ENCODE data around the gene SIRT7. TPM values are rescaled to one million over a fixed set of nuclear protein-coding genes. Genes with fewer than 3 reads are reported as not detected.

SIRT7 gene
- total RNA-seq, 3 donors from 2014 or later (not counting 1 experiment from before 2014, with no cell fraction given): 75.8 to 102 (median 94.9) TPM

DNA sequence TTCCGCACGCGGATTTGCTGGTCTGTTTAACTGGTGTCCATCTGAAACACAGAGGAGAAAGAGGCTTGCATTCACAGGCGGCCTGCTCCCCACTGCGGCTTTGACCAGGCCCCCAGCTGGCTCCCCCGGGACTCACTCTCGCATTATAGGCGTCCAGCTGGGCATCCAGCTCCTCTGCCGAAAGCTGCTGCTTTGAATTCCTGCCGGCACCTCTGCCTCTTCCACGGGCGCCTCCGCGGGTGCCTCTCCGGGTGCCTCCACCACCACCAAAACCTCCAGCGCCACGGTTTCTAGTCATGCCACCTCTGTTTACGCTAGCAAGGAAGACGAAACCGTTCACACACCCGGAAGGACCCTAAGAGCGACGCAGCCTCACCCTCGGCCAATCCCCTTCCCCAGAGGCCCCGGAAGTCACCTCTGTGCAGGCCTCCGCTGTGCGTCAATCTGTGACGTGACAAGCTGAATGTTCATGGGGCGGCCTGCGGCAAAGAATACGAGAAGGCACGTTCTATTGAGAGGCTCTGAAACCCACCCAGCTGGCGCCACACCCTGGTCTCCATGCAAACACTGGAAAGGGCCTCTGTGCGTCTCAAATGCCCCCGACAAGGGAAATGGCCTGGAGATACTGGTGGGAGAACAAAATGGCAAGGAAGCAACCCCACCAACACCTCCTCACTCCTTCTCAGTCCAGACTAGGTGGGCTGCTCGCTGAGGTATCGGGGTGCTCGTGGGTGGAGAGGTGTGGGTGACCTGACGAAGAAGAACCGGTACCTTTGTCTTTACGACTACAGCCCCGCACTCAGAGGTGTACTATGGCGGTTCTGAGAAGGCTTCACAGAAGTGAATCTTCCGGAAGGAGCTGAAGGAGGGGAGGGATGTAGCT, 29.6 kb downstream of the SIRT7 start:
- Mint-ChIP-seq H3K4me1 (peaks cover 10 to 25% of the 10 kb centered on the region in 2 donors), H3K9me3 (no peaks in the 10 kb centered on the region), H3K36me3 (no peaks in the 10 kb centered on the region), H3K27ac (peak overlapping the region in 1 of 2 donors; percentile 48), H3K4me3 (peak overlapping the region; percentile 61), H3K27me3 (ENCODE audit: low read depth in 2 of 2) (no peaks in the 10 kb centered on the region)
- no peak for DNase-seq
- no peaks in the 10 kb centered on the region for H3K27me3 ChIP-seq (ENCODE audit: control insufficient read depth, insufficient read depth, low read length)
- ATAC-seq: no peak
- H3K27ac ChIP-seq (ENCODE audit: low read length): no peak overlapping the region
- no peaks in the 10 kb centered on the region for H3K9me3 ChIP-seq (ENCODE audit: control insufficient read depth, insufficient read depth, low read length)
- 97% methylated on average over 44 of the region's 44 CpGs for whole genome bisulfite sequencing (ENCODE audit: insufficient coverage)
- no peak overlapping the region for H3K4me3 ChIP-seq (ENCODE audit: low read length)
- TF ChIP-seq, protein P1, sequence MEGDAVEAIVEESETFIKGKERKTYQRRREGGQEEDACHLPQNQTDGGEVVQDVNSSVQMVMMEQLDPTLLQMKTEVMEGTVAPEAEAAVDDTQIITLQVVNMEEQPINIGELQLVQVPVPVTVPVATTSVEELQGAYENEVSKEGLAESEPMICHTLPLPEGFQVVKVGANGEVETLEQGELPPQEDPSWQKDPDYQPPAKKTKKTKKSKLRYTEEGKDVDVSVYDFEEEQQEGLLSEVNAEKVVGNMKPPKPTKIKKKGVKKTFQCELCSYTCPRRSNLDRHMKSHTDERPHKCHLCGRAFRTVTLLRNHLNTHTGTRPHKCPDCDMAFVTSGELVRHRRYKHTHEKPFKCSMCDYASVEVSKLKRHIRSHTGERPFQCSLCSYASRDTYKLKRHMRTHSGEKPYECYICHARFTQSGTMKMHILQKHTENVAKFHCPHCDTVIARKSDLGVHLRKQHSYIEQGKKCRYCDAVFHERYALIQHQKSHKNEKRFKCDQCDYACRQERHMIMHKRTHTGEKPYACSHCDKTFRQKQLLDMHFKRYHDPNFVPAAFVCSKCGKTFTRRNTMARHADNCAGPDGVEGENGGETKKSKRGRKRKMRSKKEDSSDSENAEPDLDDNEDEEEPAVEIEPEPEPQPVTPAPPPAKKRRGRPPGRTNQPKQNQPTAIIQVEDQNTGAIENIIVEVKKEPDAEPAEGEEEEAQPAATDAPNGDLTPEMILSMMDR (IDR thresholded peaks at IDR 0.05): no peak
- peaks cover 23% of the 10 kb centered on the region for H3K4me1 ChIP-seq (ENCODE audit: control insufficient read depth, insufficient read depth, low read length)
- H3K36me3 ChIP-seq (ENCODE audit: control insufficient read depth, insufficient read depth, low read length): peaks cover 47% of the 10 kb centered on the region
- intact Hi-C loops (cut with micrococcal nuclease): no loop called here

DNA sequence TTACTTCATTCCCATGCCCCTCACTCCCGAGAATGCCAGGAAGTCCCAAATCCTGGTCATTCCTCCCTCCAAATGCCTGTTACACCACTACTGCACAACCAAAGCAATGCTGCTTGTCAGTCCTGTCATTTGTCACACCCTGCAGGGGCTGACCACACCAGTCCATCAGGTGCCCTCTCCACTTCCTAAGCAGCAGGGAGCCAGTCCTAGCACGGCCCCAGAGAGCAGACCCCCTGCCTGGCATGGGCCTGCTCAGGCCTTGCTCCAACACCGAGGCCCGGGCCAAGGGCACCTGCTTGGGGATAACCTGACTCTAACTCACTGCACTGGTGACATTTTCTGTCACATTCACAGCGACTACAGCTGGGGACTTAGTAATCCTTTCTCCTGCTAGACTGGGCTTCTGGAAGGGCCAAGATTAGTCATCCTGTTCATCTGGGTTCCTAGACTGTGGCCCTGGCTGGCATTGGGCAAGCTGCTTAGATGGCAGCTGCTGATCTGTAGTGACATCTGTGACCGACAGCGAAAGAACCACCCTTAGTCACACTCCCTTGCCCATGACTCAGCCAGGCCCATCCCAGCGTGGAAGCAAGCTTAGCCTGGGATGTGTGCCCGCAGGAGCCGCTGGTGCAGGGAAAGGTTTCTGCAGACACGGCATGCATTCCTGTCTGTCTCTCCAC, 32.0 kb downstream of the SIRT7 start:
- intact Hi-C loops (cut with micrococcal nuclease): no loop called here
- no peak for ATAC-seq
- Histone ChIP-seq H3K36me3 (ENCODE audit: control insufficient read depth, insufficient read depth, low read length) (peaks cover 47% of the 10 kb centered on the region), H3K9me3 (ENCODE audit: control insufficient read depth, insufficient read depth, low read length) (no peaks in the 10 kb centered on the region), H3K27me3 (ENCODE audit: control insufficient read depth, insufficient read depth, low read length) (no peaks in the 10 kb centered on the region), H3K4me1 (ENCODE audit: control insufficient read depth, insufficient read depth, low read length) (peaks cover 14% of the 10 kb centered on the region), H3K4me3 (ENCODE audit: low read length) (no peak overlapping the region), H3K27ac (ENCODE audit: low read length) (no peak overlapping the region)
- Mint-ChIP-seq H3K36me3 (no peaks in the 10 kb centered on the region), H3K27me3 (ENCODE audit: low read depth in 2 of 2) (no peaks in the 10 kb centered on the region), H3K9me3 (no peaks in the 10 kb centered on the region), H3K4me3 (no peak overlapping the region), H3K4me1 (peaks cover 10 to 20% of the 10 kb centered on the region in 2 donors), H3K27ac (peak overlapping the region; percentile 57 to 67)
- TF ChIP-seq, protein P1 (IDR thresholded peaks at IDR 0.05): no peak
- 95% methylated on average over 11 of the region's 11 CpGs for WGBS (ENCODE audit: insufficient coverage)
- DNase-seq: no peak

DNA sequence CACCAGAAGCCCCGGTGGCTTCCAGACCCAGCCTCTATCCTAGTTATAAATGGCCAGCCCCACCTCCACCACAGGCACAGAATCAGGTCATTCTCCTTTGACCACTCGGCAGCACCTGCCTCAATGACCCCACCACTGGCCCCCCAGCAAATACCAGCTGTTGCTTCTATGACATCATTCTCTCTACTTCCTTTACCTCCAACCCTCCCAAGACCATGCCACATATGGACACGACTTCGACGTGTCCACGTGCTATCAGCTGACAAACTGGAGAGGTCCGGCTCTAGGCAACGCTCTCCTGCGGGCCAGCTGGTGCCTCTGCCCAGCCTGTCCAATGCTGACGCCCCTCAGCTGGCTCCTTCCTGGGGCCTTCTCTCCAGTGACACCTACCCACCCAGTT, 32.5 kb downstream of the SIRT7 start:
- Mint-ChIP-seq H3K36me3 (no peaks in the 10 kb centered on the region), H3K27me3 (ENCODE audit: low read depth in 2 of 2) (no peaks in the 10 kb centered on the region), H3K4me3 (peak overlapping the region; percentile 25), H3K27ac (peak overlapping the region; percentile 57 to 67), H3K4me1 (peaks cover 10 to 20% of the 10 kb centered on the region in 2 donors), H3K9me3 (no peaks in the 10 kb centered on the region)
- H3K4me3 ChIP-seq (ENCODE audit: low read length): no peak overlapping the region
- H3K4me1 ChIP-seq (ENCODE audit: control insufficient read depth, insufficient read depth, low read length): peaks cover 9% of the 10 kb centered on the region
- H3K27ac ChIP-seq (ENCODE audit: low read length): no peak overlapping the region
- TF ChIP-seq, protein P1 (IDR thresholded peaks at IDR 0.05): no peak
- H3K36me3 ChIP-seq (ENCODE audit: control insufficient read depth, insufficient read depth, low read length): peaks cover 47% of the 10 kb centered on the region
- H3K9me3 ChIP-seq (ENCODE audit: control insufficient read depth, insufficient read depth, low read length): no peaks in the 10 kb centered on the region
- 95% methylated on average over 10 of the region's 10 CpGs for WGBS (ENCODE audit: insufficient coverage)
- intact Hi-C loops (cut with micrococcal nuclease): no loop called here
- peak in 1 of 3 donors; percentile 17 for ATAC-seq
- H3K27me3 ChIP-seq (ENCODE audit: control insufficient read depth, insufficient read depth, low read length): no peaks in the 10 kb centered on the region
- no peak for DNase-seq
